Panc1 (cell line): ENCODE data around the gene ADARB2. TPM values are rescaled to one million over a fixed set of nuclear protein-coding genes. Genes with fewer than 3 reads are reported as not detected.

Experiments used
- ATAC-seq: fragments of 200-7000 bp; cut with Tn5 transposase; 2 replicates; pipeline ENCODE4 v1.9.1; 2020; ENCODE audit warnings: mild to moderate bottlenecking, moderate library complexity
- BruUV-seq: library from RNA; stranded (reverse); fragments of 400-500 nt; replicated peaks from 2 replicates; lab custom pipeline; 2021; lab: Mats Ljungman, UMichigan
- CTCF ChIA-PET: fragments of 300-600 bp; sonication (Branson Sonifier 250); formaldehyde crosslinking; loops from one replicate; lab custom pipeline; 2022; ENCODE audit warnings: antibody characterized with exemption; lab: Charles Lee
- POLR2A ChIA-PET: fragments of 300-600 bp; sonication (Branson Sonifier 250); formaldehyde crosslinking; loops from one replicate; lab custom pipeline; 2022; ENCODE audit warnings: antibody characterized with exemption; lab: Charles Lee
- DNase-seq: peaks from one replicate; pipeline ENCODE4 v3.0.0-alpha.2; 2010; ENCODE audit warnings: low read depth, low spot score
- H3K27ac ChIP-seq: 2 replicates; pipeline ENCODE4 v1.5.1; 2011; ENCODE audit warnings: mild to moderate bottlenecking, low read length, inconsistent platforms
- H3K27me3 ChIP-seq: fragments of 200-500 bp; sonication (Bioruptor generic); 2 replicates; pipeline ENCODE4 v1.6.0; 2014; ENCODE audit warnings: low read length, inconsistent platforms; ENCODE audit not compliant: control insufficient read depth, insufficient read depth
- H3K36me3 ChIP-seq: fragments of 200-500 bp; sonication (Bioruptor generic); 2 replicates; pipeline ENCODE4 v1.5.1; 2014; ENCODE audit warnings: inconsistent platforms, mild to moderate bottlenecking, low read length, moderate library complexity; ENCODE audit not compliant: control insufficient read depth, insufficient read depth
- H3K4me1 ChIP-seq: 2 replicates; pipeline ENCODE4 v1.5.1; 2011; ENCODE audit warnings: inconsistent platforms, mild to moderate bottlenecking, low read length, moderate library complexity; ENCODE audit not compliant: control insufficient read depth, insufficient read depth
- H3K4me3 ChIP-seq, 2 experiments: 2 replicates each; pipeline ENCODE4 v1.5.1; 2011 to 2012; ENCODE audit warnings: low read depth in 2 of 2, low read length in 2 of 2, mild to moderate bottlenecking in 2 of 2, inconsistent platforms in 1 of 2, moderate library complexity in 1 of 2
- H3K9me3 ChIP-seq: fragments of 200-500 bp; sonication (Bioruptor generic); 2 replicates; pipeline ENCODE4 v1.5.1; 2014; ENCODE audit warnings: low read depth, mild to moderate bottlenecking, inconsistent platforms, low read length, moderate library complexity; ENCODE audit not compliant: control insufficient read depth, insufficient read depth
- CTCF ChIP-seq: fragments of 450-650 bp; IDR thresholded peaks from 2 replicates; pipeline ENCODE4 v1.5.1; 2017; ENCODE audit warnings: mild to moderate bottlenecking
- POLR2AphosphoS5 ChIP-seq: IDR thresholded peaks from 2 replicates; pipeline ENCODE4 v1.6.1; 2012; ENCODE audit warnings: mild to moderate bottlenecking, low read depth, low read length, moderate library complexity
- REST ChIP-seq, 2 experiments: IDR thresholded peaks; 2 replicates each; pipeline ENCODE4 v1.6.1; 2011 to 2012; ENCODE audit warnings: low read depth in 2 of 2, control low read depth in 1 of 2, low read length in 1 of 2, mild to moderate bottlenecking in 1 of 2, moderate library complexity in 1 of 2; ENCODE audit not compliant: insufficient read depth in 1 of 2
- SIN3A ChIP-seq: IDR thresholded peaks from 2 replicates; pipeline ENCODE4 v1.6.1; 2012; ENCODE audit warnings: low read depth, mild to moderate bottlenecking, low read length, moderate library complexity, borderline replicate concordance; ENCODE audit not compliant: insufficient read depth
- TCF7L2 ChIP-seq: IDR thresholded peaks from 2 replicates; pipeline ENCODE4 v1.6.1; 2011; ENCODE audit warnings: mild to moderate bottlenecking, low read depth, low read length, inconsistent platforms
- in situ Hi-C: cut with HindIII; loops from 2 replicates; pipeline ENCODE4 v1.10.0; 2016; ENCODE audit warnings: low sequenced_read_pairs, low pct_unique_long_range_greater_than_20kb
- intact Hi-C: fragments of 100-400 bp; cut with micrococcal nuclease; formaldehyde crosslinking; loops from one replicate; pipeline ENCODE4 v1.10.0; 2022; ENCODE audit not compliant: unreplicated experiment
- total RNA-seq: library from RNA; stranded (reverse); gene quantifications from one replicate; pipeline ENCODE4 v1.2.1, GENCODE V29; 2021; ENCODE audit not compliant: unreplicated experiment

ADARB2 gene
- total RNA-seq, 1 experiment from 2014 or later = 0.31 TPM

GRCh38 chr10:1255600-1256431 is 481.5 kb downstream of the ADARB2 start:
- Histone ChIP-seq H3K4me3 (no peak overlapping the region), H3K9me3 (no peaks in the 10 kb centered on the region), H3K36me3 (no peaks in the 10 kb centered on the region), H3K4me1 (no peaks in the 10 kb centered on the region), H3K27ac (no peak overlapping the region), H3K27me3 (peaks cover 12% of the 10 kb centered on the region; the same call in 1 of the 2 replicates)
- ChIA-PET CTCF (no interaction called here), POLR2A (no interaction called here)
- intact Hi-C loops = no loop called here
- in situ Hi-C loops = no loop called here
- TF ChIP-seq POLR2AphosphoS5 = no peak
- no peak for TF ChIP-seq CTCF
- no peak for TF ChIP-seq SIN3A
- no peak for TF ChIP-seq TCF7L2
- TF ChIP-seq REST (IDR thresholded peaks at IDR 0.05; ENCODE audit: insufficient read depth in 1 of 2, low read depth in 2 of 2, low read length in 1 of 2) = no peak
- ATAC-seq = no peak
- no TSS peak for BruUV-seq
- no peak for DNase-seq

GRCh38 chr10:1255118-1255517 is 482.2 kb downstream of the ADARB2 start:
- H3K4me1 ChIP-seq = no peaks in the 10 kb centered on the region
- H3K27me3 ChIP-seq = peaks cover 12% of the 10 kb centered on the region; the same call in 1 of the 2 replicates
- no peaks in the 10 kb centered on the region for H3K36me3 ChIP-seq
- DNase-seq (no peak), ATAC-seq (no peak)
- no peak overlapping the region for H3K4me3 ChIP-seq
- TF ChIP-seq CTCF = no peak
- no peak for TF ChIP-seq TCF7L2
- no peak for TF ChIP-seq POLR2AphosphoS5
- TF ChIP-seq SIN3A = no peak
- no peak for TF ChIP-seq REST (IDR thresholded peaks at IDR 0.05; ENCODE audit: insufficient read depth in 1 of 2, low read depth in 2 of 2, low read length in 1 of 2)
- intact Hi-C loops = no loop called here
- no peak overlapping the region for H3K27ac ChIP-seq
- POLR2A ChIA-PET = no interaction called here
- in situ Hi-C loops = no loop called here
- no TSS peak for BruUV-seq
- no peaks in the 10 kb centered on the region for H3K9me3 ChIP-seq
- CTCF ChIA-PET = no interaction called here
